Activated CD8-positive, alpha-beta memory T cell treated with anti-CD3 and anti-CD28 coated beads, Interleukin-2, amount 50 U/mL, for 48 hours (primary cell): ENCODE data around the gene MYL3.
A peak's percentile ranks its signal among the peaks of the same experiment; 100 is the strongest.
"Not testable (repeated sequence)": the region's sequence is repeated elsewhere in the genome, so short reads cannot be mapped to it uniquely, and the experiment has no call there.

ENCODE experiments used
- DNase-seq: peaks from one replicate; pipeline ENCODE4 v3.0.0-alpha.2; 2020

The MYL3 gene

DNA sequence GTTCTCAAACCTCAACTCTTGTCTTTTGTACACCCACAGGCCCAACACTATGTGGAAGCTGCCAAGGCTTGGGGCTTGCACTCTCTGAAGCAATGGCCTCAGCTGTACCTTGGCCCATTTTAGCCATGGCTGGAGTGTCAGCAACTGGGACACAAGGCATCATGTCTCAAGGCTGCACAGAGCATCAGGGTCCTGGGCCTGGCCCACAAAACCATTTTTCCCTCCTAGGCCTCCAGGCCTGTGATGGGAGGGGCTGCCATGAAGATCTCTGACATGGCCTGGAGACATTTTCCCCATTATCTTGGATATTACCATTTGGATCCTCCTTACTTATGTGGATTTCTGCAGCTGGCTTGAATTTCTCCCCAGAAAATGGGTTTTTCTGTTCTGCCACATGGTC lies 39.9 kb downstream of the MYL3 start:
- not testable (repeated sequence) for DNase-seq

DNA sequence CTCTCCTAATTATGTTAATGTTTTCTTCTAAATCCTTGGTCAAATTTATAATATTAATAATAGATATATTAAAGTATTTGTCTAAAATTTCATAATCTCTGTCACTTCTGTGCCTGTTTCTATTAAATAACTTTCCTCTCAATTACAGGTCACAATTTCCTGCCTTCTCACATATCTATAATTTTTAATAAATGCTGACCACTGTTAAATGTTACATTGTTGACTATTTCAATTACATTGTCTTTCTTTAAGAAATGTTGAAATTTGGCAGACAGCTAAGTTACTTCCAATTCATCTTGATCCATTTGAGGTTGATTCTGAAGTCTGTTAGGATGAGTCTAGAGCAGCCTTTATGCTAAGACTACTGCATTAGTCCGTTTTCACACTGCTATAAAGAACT lies 41.7 kb downstream of the MYL3 start:
- no peak for DNase-seq

DNA sequence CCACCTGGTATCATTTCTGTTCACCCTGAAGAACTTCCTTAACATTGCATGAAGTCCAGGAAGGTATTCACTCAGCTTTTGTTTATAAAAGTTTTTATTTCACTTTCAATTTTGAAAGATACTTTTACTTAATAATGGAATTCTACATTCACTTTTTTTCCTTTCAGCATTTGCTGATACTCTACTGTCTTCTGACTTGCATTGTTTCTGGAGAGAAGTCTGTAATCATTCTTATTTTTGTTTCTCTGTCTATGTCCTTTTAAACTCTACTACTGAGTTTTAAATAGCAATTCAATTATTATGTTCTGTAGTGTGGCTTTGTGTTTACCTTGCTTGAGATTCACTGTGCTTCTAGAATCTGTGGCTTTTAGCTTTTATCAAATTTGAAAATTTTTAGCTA lies 42.4 kb downstream of the MYL3 start:
- DNase-seq: no peak

DNA sequence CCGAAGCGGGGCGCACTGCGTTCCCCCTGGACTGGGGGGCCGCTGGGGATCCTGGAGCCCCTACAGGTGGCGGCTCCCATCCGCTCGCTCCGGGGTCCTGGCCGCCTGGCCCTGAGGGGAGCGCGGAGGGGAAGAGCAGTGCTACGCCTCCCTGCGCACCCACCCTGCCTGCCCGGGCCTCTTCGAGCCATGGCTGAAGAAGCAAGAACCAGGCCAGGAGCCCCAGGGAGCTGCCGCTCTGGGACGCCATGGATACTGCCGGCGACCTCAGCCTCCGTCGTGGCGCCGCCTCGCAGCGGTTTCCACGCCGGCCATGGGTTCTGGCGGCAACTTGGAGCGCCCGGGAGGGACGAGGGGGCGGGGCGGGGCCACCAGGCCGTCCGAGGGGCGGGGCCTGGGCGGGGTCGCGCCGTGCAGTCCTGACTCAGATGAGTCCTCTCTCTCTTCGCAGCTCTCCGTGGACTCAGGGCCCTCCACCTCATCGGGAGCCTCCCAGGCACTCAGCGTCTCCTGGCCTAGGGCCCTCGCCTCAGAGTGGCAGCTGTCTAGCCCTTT lies 50.9 kb downstream of the MYL3 start:
- DNase-seq: peak; percentile 86

DNA sequence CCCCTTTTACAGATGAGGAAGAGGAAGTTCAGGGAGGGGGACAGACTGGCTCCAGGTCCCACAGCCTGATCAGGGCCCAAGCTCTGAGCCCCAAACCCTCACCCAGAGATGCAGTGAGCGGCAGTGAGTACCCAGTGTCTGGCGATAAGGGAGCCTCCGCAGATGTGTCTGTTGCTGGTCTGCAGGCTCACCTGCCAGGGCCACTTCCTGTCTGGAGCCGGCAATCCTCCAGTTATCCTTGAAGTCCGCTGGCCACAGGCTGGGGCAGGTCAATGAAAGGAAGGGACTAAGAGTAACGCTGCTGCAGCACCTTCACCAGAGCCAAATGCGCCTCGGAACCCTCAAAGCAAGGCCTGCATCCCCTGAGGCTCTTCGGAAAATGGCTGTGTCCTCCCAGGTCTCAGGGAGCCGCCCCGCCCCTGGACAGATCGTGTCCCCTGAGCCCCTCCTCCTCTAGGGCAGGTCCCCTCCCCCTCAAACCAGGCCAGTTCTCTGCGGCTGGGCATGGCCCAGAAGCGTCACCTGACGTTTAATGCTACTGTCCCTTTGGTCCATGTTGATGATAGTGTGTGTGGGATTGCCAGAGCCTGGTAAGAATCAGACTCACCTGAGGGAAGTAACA lies 51.5 kb downstream of the MYL3 start:
- no peak for DNase-seq

DNA sequence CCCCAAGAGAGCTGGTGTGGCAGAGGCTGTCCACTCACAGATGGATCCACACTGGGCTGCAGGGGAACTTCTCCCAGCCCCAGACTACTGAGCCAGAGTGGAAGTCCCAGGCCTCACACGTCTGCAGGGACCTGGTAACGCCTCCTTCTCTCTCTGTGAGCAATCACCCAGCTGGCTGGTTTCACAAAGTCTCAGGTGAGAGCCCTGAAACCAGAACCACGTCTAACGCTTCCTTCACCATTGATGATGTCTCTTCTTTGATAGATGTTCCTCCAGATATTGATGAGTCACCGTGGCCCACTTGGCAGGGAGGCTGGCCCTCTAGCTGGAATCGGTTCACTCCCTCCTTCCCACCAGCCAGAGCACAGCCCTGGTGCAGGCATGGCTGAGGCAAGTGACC lies 54.5 kb downstream of the MYL3 start:
- not testable (repeated sequence) for DNase-seq
